Esophagus muscularis mucosa (tissue), 3 donors: ENCODE results near the gene NGRN.

ENCODE experiments used
- CTCF ChIP-seq, 3 experiments: fragments of 200-600 bp in 2 of 3; fragments of 450-650 bp in 1 of 3; sonication (generic) in 2 of 3; IDR thresholded peaks; one replicate each; pipeline ENCODE4 v1.5.1; 2017 to 2019; ENCODE audit warnings: antibody characterized with exemption in 3 of 3, mild to moderate bottlenecking in 2 of 3, moderate library complexity in 1 of 3
- POLR2AphosphoS5 ChIP-seq, 2 donors: sonication (generic); formaldehyde crosslinking; IDR thresholded peaks; one replicate each; pipeline ENCODE4 v1.6.1; 2017; ENCODE audit warnings: antibody characterized with exemption in 2 of 2

GRCh38 chr15:90315278-90315982 is 50.0 kb downstream of the NGRN start:
- peak; percentile 33 to 52 for TF ChIP-seq POLR2AphosphoS5 (IDR thresholded peaks at IDR 0.05)
- TF ChIP-seq CTCF (IDR thresholded peaks at IDR 0.05): no peak
